ENCODE results near the gene DNAH17. TPM values are rescaled to one million over a fixed set of nuclear protein-coding genes. Genes with fewer than 3 reads are reported as not detected.

Gene DNAH17
- total RNA-seq, 2 donors from 2014 or later, result 0.87 to 6.9 TPM

DNA sequence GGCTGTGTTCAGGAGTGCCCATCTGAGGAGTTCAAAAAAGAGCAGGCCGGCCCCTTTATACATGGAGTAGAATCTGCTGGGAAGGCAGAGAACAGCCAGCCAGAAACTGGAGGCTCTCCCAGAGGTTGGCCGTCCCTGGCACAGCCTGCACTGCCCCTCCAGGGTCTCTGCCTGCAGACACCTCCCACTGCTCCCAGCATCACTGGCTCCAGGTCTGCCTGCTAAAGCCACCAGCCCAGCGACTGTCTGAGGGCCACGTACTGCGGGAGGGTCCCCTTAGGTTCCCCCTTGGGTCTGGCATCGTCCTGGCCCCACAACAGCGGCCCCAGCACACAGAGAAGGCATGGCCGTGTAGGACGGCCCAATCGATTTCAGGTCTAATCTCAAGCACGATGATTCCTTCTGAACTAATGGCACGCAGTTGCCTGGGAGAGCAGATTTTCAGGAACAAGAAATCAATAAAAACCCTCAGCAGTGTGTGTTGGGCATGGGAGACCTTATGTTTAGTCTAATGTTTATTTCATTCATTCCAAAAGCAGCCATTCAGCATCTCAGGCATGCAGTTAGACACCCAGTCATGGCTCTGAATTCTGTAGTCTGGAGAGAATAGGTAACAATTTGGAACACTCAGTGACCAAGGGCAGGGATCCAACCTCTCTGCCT is 103.1 kb downstream of the DNAH17 start:
- 90% methylated on average over 11 of the region's 12 CpGs for WGBS
- no peaks in the 10 kb centered on the region for H3K36me3 ChIP-seq
- no peak for DNase-seq (ENCODE audit: low spot score)
- no peaks in the 10 kb centered on the region for H3K27me3 ChIP-seq (replicated peaks; ENCODE audit: insufficient read depth)
- H3K27ac ChIP-seq, result no peak overlapping the region
- no peaks in the 10 kb centered on the region for H3K4me1 ChIP-seq (replicated peaks)
- TF ChIP-seq, protein P1, sequence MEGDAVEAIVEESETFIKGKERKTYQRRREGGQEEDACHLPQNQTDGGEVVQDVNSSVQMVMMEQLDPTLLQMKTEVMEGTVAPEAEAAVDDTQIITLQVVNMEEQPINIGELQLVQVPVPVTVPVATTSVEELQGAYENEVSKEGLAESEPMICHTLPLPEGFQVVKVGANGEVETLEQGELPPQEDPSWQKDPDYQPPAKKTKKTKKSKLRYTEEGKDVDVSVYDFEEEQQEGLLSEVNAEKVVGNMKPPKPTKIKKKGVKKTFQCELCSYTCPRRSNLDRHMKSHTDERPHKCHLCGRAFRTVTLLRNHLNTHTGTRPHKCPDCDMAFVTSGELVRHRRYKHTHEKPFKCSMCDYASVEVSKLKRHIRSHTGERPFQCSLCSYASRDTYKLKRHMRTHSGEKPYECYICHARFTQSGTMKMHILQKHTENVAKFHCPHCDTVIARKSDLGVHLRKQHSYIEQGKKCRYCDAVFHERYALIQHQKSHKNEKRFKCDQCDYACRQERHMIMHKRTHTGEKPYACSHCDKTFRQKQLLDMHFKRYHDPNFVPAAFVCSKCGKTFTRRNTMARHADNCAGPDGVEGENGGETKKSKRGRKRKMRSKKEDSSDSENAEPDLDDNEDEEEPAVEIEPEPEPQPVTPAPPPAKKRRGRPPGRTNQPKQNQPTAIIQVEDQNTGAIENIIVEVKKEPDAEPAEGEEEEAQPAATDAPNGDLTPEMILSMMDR (IDR thresholded peaks at IDR 0.05), result no peak
- TF ChIP-seq POLR2AphosphoS5 (IDR thresholded peaks at IDR 0.05) (no peak), POLR2A (IDR thresholded peaks at IDR 0.05) (no peak)
- H3K9me3 ChIP-seq, result no peaks in the 10 kb centered on the region
- intact Hi-C loops (cut with DNase I), result no loop called here
- no peak overlapping the region for H3K4me3 ChIP-seq

DNA sequence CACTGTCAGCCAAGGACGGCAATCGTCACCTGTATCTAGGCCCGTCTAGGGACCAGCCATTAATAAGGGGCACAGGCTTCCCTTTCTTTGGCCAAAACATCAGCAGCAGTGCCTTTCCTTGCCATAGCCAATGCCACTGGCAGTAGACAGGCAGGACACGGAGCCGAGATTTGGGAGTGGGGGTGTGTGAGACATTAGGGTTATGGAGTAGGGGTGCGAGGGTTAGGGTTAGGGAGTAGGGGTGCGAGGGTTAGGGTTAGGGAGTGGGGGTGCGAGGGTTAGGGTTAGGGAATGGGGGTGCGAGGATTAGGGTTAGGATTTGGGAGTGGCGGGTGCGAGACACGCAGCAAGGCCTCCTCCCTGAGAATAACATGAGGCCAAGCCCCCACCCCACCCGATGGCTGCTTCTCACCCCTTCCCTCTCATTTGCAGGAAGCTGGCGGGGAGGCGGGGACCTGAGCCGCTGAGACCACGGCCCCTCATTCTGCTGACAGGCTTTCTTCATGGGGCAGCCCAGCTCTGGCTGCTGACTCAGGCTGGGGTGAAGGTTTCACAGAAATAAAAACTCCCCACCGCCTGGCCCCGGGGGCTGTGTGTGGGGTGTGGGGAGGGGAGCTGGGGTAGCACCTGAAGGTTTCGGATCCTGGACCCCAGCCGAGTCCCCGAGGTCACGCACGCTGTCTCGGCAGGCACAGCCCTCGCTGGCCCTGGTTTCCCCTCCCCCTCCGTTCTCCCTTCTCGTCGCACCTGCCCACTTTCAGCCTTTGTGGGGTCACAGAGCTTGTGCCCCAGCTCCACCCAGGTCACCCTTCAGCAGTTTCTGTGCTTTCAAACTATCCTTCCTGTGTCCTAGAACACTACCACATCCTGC is 104.9 kb downstream of the DNAH17 start:
- H3K27ac ChIP-seq, result no peak overlapping the region
- H3K9me3 ChIP-seq, result no peaks in the 10 kb centered on the region
- WGBS, result 76% methylated on average over 29 of the region's 29 CpGs
- no peaks in the 10 kb centered on the region for H3K36me3 ChIP-seq
- no peak for DNase-seq (ENCODE audit: low spot score)
- H3K4me1 ChIP-seq (replicated peaks), result no peaks in the 10 kb centered on the region
- no peaks in the 10 kb centered on the region for H3K27me3 ChIP-seq (replicated peaks; ENCODE audit: insufficient read depth)
- TF ChIP-seq POLR2A (IDR thresholded peaks at IDR 0.05) (no peak), POLR2AphosphoS5 (IDR thresholded peaks at IDR 0.05) (no peak)
- H3K4me3 ChIP-seq, result no peak overlapping the region
- intact Hi-C loops (cut with DNase I), result no loop called here

- intact Hi-C loops (cut with DNase I), result no loop called here
- TF ChIP-seq POLR2AphosphoS5 (IDR thresholded peaks at IDR 0.05) (no peak), POLR2A (IDR thresholded peaks at IDR 0.05) (no peak)
- H3K4me3 ChIP-seq, result no peak overlapping the region
- DNase-seq (ENCODE audit: low spot score), result no peak
- H3K27ac ChIP-seq, result no peak overlapping the region
- H3K36me3 ChIP-seq, result no peaks in the 10 kb centered on the region
- no peaks in the 10 kb centered on the region for H3K9me3 ChIP-seq
- 96% methylated on average over 12 of the region's 12 CpGs for WGBS
- no peaks in the 10 kb centered on the region for H3K27me3 ChIP-seq (replicated peaks; ENCODE audit: insufficient read depth)
- no peaks in the 10 kb centered on the region for H3K4me1 ChIP-seq (replicated peaks)
These were observed 105.6 kb downstream of the DNAH17 start for GRCh38 chr17:78471635-78472034.

GRCh38 chr17:78469443-78469842 is 107.8 kb downstream of the DNAH17 start:
- no peak overlapping the region for H3K4me3 ChIP-seq
- H3K36me3 ChIP-seq, result no peaks in the 10 kb centered on the region
- H3K27me3 ChIP-seq (replicated peaks; ENCODE audit: insufficient read depth), result no peaks in the 10 kb centered on the region
- no peak overlapping the region for H3K27ac ChIP-seq
- intact Hi-C loops (cut with DNase I), result no loop called here
- H3K9me3 ChIP-seq, result no peaks in the 10 kb centered on the region
- TF ChIP-seq POLR2AphosphoS5 (IDR thresholded peaks at IDR 0.05) (no peak), POLR2A (IDR thresholded peaks at IDR 0.05) (no peak)
- TF ChIP-seq, protein P1 (IDR thresholded peaks at IDR 0.05), result no peak
- no peaks in the 10 kb centered on the region for H3K4me1 ChIP-seq (replicated peaks)
- no peak for DNase-seq (ENCODE audit: low spot score)
- WGBS, result 97% methylated on average over 7 of the region's 7 CpGs

DNA sequence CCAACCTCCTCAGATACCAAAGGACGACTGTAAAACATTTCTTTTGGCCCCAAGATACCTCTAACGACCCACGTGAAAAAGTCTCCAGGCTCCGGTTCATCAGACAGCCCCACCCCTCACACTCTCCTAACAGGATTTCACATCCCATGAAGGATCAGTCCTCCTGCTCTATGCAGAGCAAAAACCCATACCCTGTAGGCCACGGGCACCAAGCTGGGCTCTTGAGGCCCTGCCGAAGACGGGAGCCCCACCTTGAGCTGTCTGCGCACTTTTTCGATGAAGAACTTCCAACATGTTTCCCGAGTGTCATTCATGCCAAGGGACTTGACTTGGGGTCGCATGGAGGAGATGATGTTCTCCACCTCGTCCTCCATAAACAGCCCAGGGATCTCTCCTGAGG is 108.8 kb downstream of the DNAH17 start:
- H3K4me1 ChIP-seq (replicated peaks), result no peaks in the 10 kb centered on the region
- no peak for DNase-seq (ENCODE audit: low spot score)
- TF ChIP-seq POLR2A (IDR thresholded peaks at IDR 0.05), result no peak
- TF ChIP-seq, protein P1 (IDR thresholded peaks at IDR 0.05), result no peak
- TF ChIP-seq POLR2AphosphoS5 (IDR thresholded peaks at IDR 0.05), result no peak
- H3K36me3 ChIP-seq, result no peaks in the 10 kb centered on the region
- 85% methylated on average over 12 of the region's 12 CpGs for WGBS
- no peaks in the 10 kb centered on the region for H3K27me3 ChIP-seq (replicated peaks; ENCODE audit: insufficient read depth)
- no peak overlapping the region for H3K27ac ChIP-seq
- no peaks in the 10 kb centered on the region for H3K9me3 ChIP-seq
- intact Hi-C loops (cut with DNase I), result no loop called here
- no peak overlapping the region for H3K4me3 ChIP-seq
